Right lobe of liver (tissue), 4 donors: ENCODE measurements around the gene ALG1L2.
"Not testable (repeated sequence)": the region's sequence is repeated elsewhere in the genome, so short reads cannot be mapped to it uniquely, and the experiment has no call there.

ENCODE experiments used
- POLR2A ChIP-seq: fragments of 450-650 bp; IDR thresholded peaks from one replicate; pipeline ENCODE4 v1.6.1; 2017; ENCODE audit warnings: antibody characterized with exemption, mild to moderate bottlenecking
- TF ChIP-seq, protein P1 (sequence below), 4 donors: fragments of 200-600 bp in 3 of 4; fragments of 450-650 bp in 1 of 4; IDR thresholded peaks; one replicate each; pipeline versions ENCODE4 v1.5.1 to v1.8.0; 2016 to 2022; ENCODE audit warnings: antibody characterized with exemption in 4 of 4, mild to moderate bottlenecking in 2 of 4
- donor health status: DM: no; HTN: no; CAD: no.
- donor health status: DM: no; HTN: no; CAD: no.
- donor health status: DM: no; HTN: yes; CAD: no.

DNA sequence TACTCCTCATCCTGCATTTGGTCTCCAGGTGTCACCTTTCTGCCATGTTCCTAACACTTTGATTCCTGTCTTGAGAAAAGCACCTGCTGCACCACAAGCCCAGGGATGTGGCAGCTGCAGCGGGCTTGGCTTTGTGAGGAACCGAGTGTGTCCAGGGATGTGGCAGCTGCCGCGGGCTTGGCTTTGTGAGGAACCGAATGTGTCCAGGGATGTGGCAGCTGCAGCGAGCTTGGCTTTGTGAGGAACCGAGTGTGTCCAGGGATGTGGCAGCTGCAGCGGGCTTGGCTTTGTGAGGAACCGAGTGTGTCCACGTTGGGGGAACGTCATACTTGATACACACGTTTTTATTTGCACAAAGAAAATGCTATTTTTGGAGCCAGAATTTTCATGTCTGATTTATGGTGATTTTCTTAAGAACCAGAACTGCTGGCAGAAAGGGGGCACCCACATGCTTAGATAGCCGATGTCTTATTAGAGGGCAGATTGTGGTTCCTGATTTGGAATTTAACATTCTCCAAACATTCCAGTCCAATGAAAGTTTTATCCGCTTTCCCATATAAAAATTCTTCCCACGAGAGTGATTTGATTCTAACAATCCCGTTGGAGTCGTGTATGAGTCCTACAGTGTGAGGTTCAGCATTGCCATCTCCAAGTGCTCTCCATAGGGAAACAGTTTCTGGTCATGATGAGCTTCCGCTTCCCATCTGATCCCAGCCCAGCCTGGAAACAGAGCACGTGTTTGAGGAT is 17.2 kb downstream of the ALG1L2 start:
- TF ChIP-seq POLR2A = not testable (repeated sequence)
- TF ChIP-seq, protein P1, sequence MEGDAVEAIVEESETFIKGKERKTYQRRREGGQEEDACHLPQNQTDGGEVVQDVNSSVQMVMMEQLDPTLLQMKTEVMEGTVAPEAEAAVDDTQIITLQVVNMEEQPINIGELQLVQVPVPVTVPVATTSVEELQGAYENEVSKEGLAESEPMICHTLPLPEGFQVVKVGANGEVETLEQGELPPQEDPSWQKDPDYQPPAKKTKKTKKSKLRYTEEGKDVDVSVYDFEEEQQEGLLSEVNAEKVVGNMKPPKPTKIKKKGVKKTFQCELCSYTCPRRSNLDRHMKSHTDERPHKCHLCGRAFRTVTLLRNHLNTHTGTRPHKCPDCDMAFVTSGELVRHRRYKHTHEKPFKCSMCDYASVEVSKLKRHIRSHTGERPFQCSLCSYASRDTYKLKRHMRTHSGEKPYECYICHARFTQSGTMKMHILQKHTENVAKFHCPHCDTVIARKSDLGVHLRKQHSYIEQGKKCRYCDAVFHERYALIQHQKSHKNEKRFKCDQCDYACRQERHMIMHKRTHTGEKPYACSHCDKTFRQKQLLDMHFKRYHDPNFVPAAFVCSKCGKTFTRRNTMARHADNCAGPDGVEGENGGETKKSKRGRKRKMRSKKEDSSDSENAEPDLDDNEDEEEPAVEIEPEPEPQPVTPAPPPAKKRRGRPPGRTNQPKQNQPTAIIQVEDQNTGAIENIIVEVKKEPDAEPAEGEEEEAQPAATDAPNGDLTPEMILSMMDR (IDR thresholded peaks at IDR 0.05) = not testable (repeated sequence)
